ENCODE results near the gene CPHXL2.
A peak's percentile ranks its signal among the peaks of the same experiment; 100 is the strongest.

Gene CPHXL2

GRCh38 chr16:75647492-75648264 lies 29.1 kb downstream of the CPHXL2 start, which contains the start of the genes KARS1 and TERF2IP (continued):
- TF ChIP-seq YY1 (tag by site-specific recombination; IDR thresholded peaks at IDR 0.05) = peak; percentile 81
- TF ChIP-seq ZNF341 (tag by site-specific recombination; IDR thresholded peaks at IDR 0.05; ENCODE audit: low read depth) = peak; percentile 95
- peak; percentile 70 for TF ChIP-seq ZFP69B (tag by site-specific recombination; IDR thresholded peaks at IDR 0.05)
- peak; percentile 40; the same call in 1 of the 2 replicates for TF ChIP-seq KLF10 (tag by site-specific recombination; IDR thresholded peaks at IDR 0.05)
- no peak for TF ChIP-seq ZNF555 (tag by site-specific recombination; conservative IDR thresholded peaks at IDR 0.05)
- TF ChIP-seq ZNF692 (tag by site-specific recombination; IDR thresholded peaks at IDR 0.05) = peak; percentile 74
- TF ChIP-seq ZNF768 (tag by site-specific recombination; IDR thresholded peaks at IDR 0.05) = 0 out of 2 replicates have a peak, but pooled peaks have one; percentile 3
- peak; percentile 90 for TF ChIP-seq ZBTB11 (tag by site-specific recombination; conservative IDR thresholded peaks at IDR 0.05; ENCODE audit: low read depth)
- TF ChIP-seq ZNF513 (tag by site-specific recombination; IDR thresholded peaks at IDR 0.05) = peak; percentile 16; the same call in 1 of the 2 replicates
- TF ChIP-seq ZNF600 (tag by site-specific recombination; IDR thresholded peaks at IDR 0.05) = peak; percentile 39; the same call in 1 of the 2 replicates
- TF ChIP-seq YY2 (tag by site-specific recombination; IDR thresholded peaks at IDR 0.05) = peak; percentile 82
- TF ChIP-seq ZNF529 (tag by site-specific recombination; IDR thresholded peaks at IDR 0.05; ENCODE audit: insufficient replicate concordance) = no peak
- TF ChIP-seq ZNF202 (tag by site-specific recombination; IDR thresholded peaks at IDR 0.05; ENCODE audit: borderline replicate concordance) = no peak
- TF ChIP-seq HOXD13 (CRISPR knock-in tag; IDR thresholded peaks at IDR 0.05; ENCODE audit: borderline replicate concordance) = no peak
- TF ChIP-seq ZEB2 (tag by site-specific recombination; IDR thresholded peaks at IDR 0.05) = peak; percentile 71
- TF ChIP-seq KLF1 (tag by site-specific recombination; IDR thresholded peaks at IDR 0.05) = peak; percentile 37; the same call in 1 of the 2 replicates
- TF ChIP-seq SP7 (tag by site-specific recombination; IDR thresholded peaks at IDR 0.05) = peak; percentile 45; the same call in 1 of the 2 replicates
- no peak for TF ChIP-seq ZBTB8A (tag by site-specific recombination; IDR thresholded peaks at IDR 0.05)
- TF ChIP-seq GLIS2 (tag by site-specific recombination; IDR thresholded peaks at IDR 0.05) = peak; percentile 32; the same call in 1 of the 2 replicates
- TF ChIP-seq ZBTB20 (tag by site-specific recombination; IDR thresholded peaks at IDR 0.05) = peak; percentile 100
- peak; percentile 72; the same call in 1 of the 2 replicates for TF ChIP-seq PRDM1 (tag by site-specific recombination; IDR thresholded peaks at IDR 0.05)
- peak; percentile 22; the same call in 1 of the 2 replicates for TF ChIP-seq KLF8 (tag by site-specific recombination; IDR thresholded peaks at IDR 0.05)
- peak; percentile 76; the same call in 1 of the 2 replicates for TF ChIP-seq ZNF580 (tag by site-specific recombination; IDR thresholded peaks at IDR 0.05)
- TF ChIP-seq ZNF335 (tag by site-specific recombination; conservative IDR thresholded peaks at IDR 0.05) = peak; percentile 77
- TF ChIP-seq ZNF223 (tag by site-specific recombination; IDR thresholded peaks at IDR 0.05) = peak; percentile 22; the same call in 1 of the 2 replicates
- TF ChIP-seq ZSCAN30 (tag by site-specific recombination; IDR thresholded peaks at IDR 0.05) = peak; percentile 74
- peak; percentile 67 for TF ChIP-seq ZXDB (tag by site-specific recombination; IDR thresholded peaks at IDR 0.05)
